Astrocyte (in vitro differentiated cells and primary cell): ENCODE data around the gene CCT4. TPM values are rescaled to one million over a fixed set of nuclear protein-coding genes. Genes with fewer than 3 reads are reported as not detected.
A peak's percentile ranks its signal among the peaks of the same experiment; 100 is the strongest.
"Not testable (repeated sequence)": the region's sequence is repeated elsewhere in the genome, so short reads cannot be mapped to it uniquely, and the experiment has no call there.

Experiments
- DNase-seq: peaks from one replicate; pipeline ENCODE4 v3.0.0-alpha.2; 2010; ENCODE audit warnings: low read depth
- FAIRE-seq: peaks from 2 replicates; lab custom pipeline; 2011; peaks lifted over from hg19 to GRCh38; lab: Jason Lieb, UNC
- H2AFZ ChIP-seq: 2 replicates; pipeline ENCODE4 v1.6.0; 2012; ENCODE audit warnings: low read depth, low read length, inconsistent platforms
- H3K27ac ChIP-seq: 2 replicates; pipeline ENCODE4 v1.5.1; 2011; ENCODE audit warnings: low read depth, low read length, inconsistent platforms
- H3K27me3 ChIP-seq: 2 replicates; pipeline ENCODE4 v1.6.0; 2011; ENCODE audit warnings: low read length, inconsistent platforms; ENCODE audit not compliant: insufficient read depth
- H3K36me3 ChIP-seq: 2 replicates; pipeline ENCODE4 v1.5.1; 2011; ENCODE audit warnings: low read length, inconsistent platforms; ENCODE audit not compliant: insufficient read depth
- H3K4me1 ChIP-seq: 2 replicates; pipeline ENCODE4 v1.5.1; 2011; ENCODE audit warnings: low read length, inconsistent platforms; ENCODE audit not compliant: insufficient read depth
- H3K4me2 ChIP-seq: 2 replicates; pipeline ENCODE4 v1.6.0; 2012; ENCODE audit warnings: low read length, inconsistent platforms
- H3K4me3 ChIP-seq: 2 replicates; pipeline ENCODE4 v1.5.1; 2011; ENCODE audit warnings: low read depth, mild to moderate bottlenecking, low read length, inconsistent platforms; ENCODE audit not compliant: insufficient read depth
- H3K79me2 ChIP-seq: 2 replicates; pipeline ENCODE4 v1.6.0; 2012; ENCODE audit warnings: mild to moderate bottlenecking, low read length, inconsistent platforms; ENCODE audit not compliant: insufficient read depth
- H3K9ac ChIP-seq: 2 replicates; pipeline ENCODE4 v1.6.0; 2012; ENCODE audit warnings: mild to moderate bottlenecking, low read length, inconsistent platforms
- H3K9me3 ChIP-seq: 2 replicates; pipeline ENCODE4 v1.5.1; 2012; ENCODE audit warnings: low read depth, mild to moderate bottlenecking, low read length, inconsistent platforms; ENCODE audit not compliant: insufficient read depth
- H4K20me1 ChIP-seq: 2 replicates; pipeline ENCODE4 v1.6.0; 2012; ENCODE audit warnings: low read length, inconsistent platforms; ENCODE audit not compliant: insufficient read depth
- H3K27ac Mint-ChIP-seq: one replicate; pipeline ENCODE4 v1.8.0; 2021; ENCODE audit warnings: mild to moderate bottlenecking, mixed read lengths; ENCODE audit not compliant: unreplicated experiment
- H3K27me3 Mint-ChIP-seq: one replicate; pipeline ENCODE4 v1.8.0; 2021; ENCODE audit warnings: low read depth, mixed read lengths; ENCODE audit not compliant: unreplicated experiment
- H3K36me3 Mint-ChIP-seq: one replicate; pipeline ENCODE4 v1.8.0; 2021; ENCODE audit warnings: low read depth, mixed read lengths; ENCODE audit not compliant: unreplicated experiment
- H3K4me1 Mint-ChIP-seq: one replicate; pipeline ENCODE4 v1.8.0; 2021; ENCODE audit warnings: low read depth, mixed read lengths; ENCODE audit not compliant: unreplicated experiment
- H3K4me3 Mint-ChIP-seq: one replicate; pipeline ENCODE4 v1.8.0; 2021; ENCODE audit warnings: mild to moderate bottlenecking, moderate library complexity, mixed read lengths; ENCODE audit not compliant: unreplicated experiment
- H3K9me3 Mint-ChIP-seq: one replicate; pipeline ENCODE4 v1.8.0; 2021; ENCODE audit warnings: mild to moderate bottlenecking, mixed read lengths; ENCODE audit not compliant: unreplicated experiment
- CTCF ChIP-seq: IDR thresholded peaks from 2 replicates; pipeline ENCODE4 v1.5.1; 2011; ENCODE audit warnings: low read depth, mild to moderate bottlenecking, inconsistent platforms, low read length, moderate library complexity; ENCODE audit not compliant: insufficient read depth
- EZH2 ChIP-seq: IDR thresholded peaks from 2 replicates; pipeline ENCODE4 v1.6.1; 2012; ENCODE audit warnings: mild to moderate bottlenecking, low read length, inconsistent platforms; ENCODE audit not compliant: insufficient read depth
- total RNA-seq: library from RNA; stranded (reverse); gene quantifications from 2 replicates; pipeline ENCODE4 v1.2.1, GENCODE V29; 2021

The CCT4 gene
- total RNA-seq, 1 donor from 2014 or later = 220 TPM

- Histone ChIP-seq H3K27me3 (no peaks in the 10 kb centered on the region), H3K27ac (peak overlapping the region; percentile 60), H3K4me2 (peak overlapping the region; percentile 98), H3K4me1 (peaks cover 15% of the 10 kb centered on the region), H3K9me3 (no peaks in the 10 kb centered on the region), H3K36me3 (no peaks in the 10 kb centered on the region), H3K4me3 (peak overlapping the region; percentile 90), H2AFZ (peak overlapping the region; percentile 98), H3K79me2 (no peaks in the 10 kb centered on the region), H3K9ac (peak overlapping the region; percentile 74), H4K20me1 (no peaks in the 10 kb centered on the region)
- TF ChIP-seq EZH2 = no peak
- no peak for TF ChIP-seq CTCF
- Mint-ChIP-seq H3K36me3 (no peaks in the 10 kb centered on the region), H3K4me1 (peaks cover 3% of the 10 kb centered on the region), H3K27me3 (no peaks in the 10 kb centered on the region), H3K4me3 (peak overlapping the region; percentile 88), H3K9me3 (no peaks in the 10 kb centered on the region), H3K27ac (peak overlapping the region; percentile 47)
- FAIRE-seq = no peak
- peak; percentile 25 for DNase-seq
Measured at GRCh38 chr2:61853086-61853846, 35.2 kb downstream of the CCT4 start.

DNA sequence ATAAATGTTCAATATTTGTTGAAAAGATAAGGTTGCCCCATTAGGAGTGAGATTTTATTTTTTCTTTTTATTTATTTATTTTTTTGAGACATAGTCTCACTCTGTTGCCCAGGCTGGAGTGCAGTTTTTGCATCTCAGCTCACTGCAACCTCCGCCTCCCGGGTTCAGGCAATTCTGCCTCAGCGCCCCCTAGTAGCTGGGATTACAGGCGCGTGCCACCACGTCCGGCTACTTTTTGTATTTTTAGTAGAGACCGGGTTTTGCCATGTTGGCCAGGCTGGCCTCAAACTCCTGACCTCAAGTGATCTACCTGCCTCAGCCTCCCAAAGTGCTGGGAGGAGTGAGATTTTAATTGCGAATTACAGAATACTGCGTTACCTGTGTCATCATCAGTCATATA lies 37.2 kb downstream of the CCT4 start:
- H3K27me3 ChIP-seq, H3K36me3 Mint-ChIP-seq, H3K27ac ChIP-seq, H3K4me1 Mint-ChIP-seq, DNase-seq, H3K79me2 ChIP-seq, H3K9me3 Mint-ChIP-seq, H3K9me3 ChIP-seq, H3K4me2 ChIP-seq, FAIRE-seq, H3K9ac ChIP-seq, H2AFZ ChIP-seq, H3K4me3 Mint-ChIP-seq, H4K20me1 ChIP-seq, H3K4me3 ChIP-seq, H3K36me3 ChIP-seq, H3K27ac Mint-ChIP-seq, H3K27me3 Mint-ChIP-seq: not testable (repeated sequence)
- H3K4me1 ChIP-seq = peaks cover 15% of the 10 kb centered on the region

DNA sequence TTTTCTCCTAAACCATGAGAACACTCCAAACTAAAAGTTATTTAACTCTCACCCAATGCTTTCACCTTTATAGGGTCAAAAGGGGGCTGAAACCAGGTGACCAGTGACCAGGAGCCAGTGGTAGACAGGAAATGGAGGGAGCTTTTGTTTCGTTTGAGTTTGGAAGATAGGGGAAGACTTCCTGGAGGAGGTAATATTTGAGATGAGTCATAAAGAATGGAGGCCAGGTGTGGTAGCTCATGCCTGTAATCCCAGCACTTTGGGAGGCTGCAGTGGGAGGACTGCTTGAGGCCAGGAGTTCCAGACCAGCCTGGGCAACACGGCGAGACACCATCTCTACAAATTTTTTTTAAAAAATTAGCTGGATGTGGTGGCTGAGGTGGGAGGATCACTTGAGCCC lies 43.1 kb downstream of the CCT4 start:
- Histone ChIP-seq H3K27me3 (no peaks in the 10 kb centered on the region), H3K27ac (no peak overlapping the region), H3K36me3 (no peaks in the 10 kb centered on the region), H4K20me1 (no peaks in the 10 kb centered on the region), H3K79me2 (no peaks in the 10 kb centered on the region), H3K9me3 (no peaks in the 10 kb centered on the region), H3K4me3 (no peak overlapping the region), H3K9ac (no peak overlapping the region), H3K4me2 (no peak overlapping the region), H3K4me1 (no peaks in the 10 kb centered on the region), H2AFZ (no peak overlapping the region)
- Mint-ChIP-seq H3K27ac (peak overlapping the region; percentile 14), H3K27me3 (no peaks in the 10 kb centered on the region), H3K36me3 (no peaks in the 10 kb centered on the region), H3K9me3 (no peaks in the 10 kb centered on the region), H3K4me1 (no peaks in the 10 kb centered on the region), H3K4me3 (no peak overlapping the region)
- no peak for FAIRE-seq
- no peak for DNase-seq
- TF ChIP-seq EZH2 (no peak), CTCF (no peak)
